ENCODE data around the gene NFATC1.

NFATC1 gene

DNA sequence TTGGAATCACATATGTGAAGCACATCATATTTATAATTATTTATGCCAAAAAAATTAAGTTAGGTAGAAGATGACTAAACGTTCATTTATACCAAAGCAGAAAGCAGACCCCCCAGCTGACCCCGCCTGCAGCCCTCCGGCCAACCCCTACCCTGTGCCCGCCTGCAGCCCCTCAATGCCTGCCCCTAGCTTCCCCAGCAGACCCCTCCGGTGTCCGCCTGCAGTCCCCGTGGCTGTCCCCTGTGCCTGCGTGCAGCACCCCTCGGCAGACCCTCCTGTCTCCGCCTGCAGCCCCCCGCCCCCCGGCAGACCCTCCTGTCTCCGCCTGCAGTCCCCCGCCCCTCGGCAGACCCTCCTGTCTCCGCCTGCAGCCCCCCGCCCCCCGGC is 136.2 kb downstream of the NFATC1 start:
- Histone ChIP-seq H3K79me2 (ENCODE audit: insufficient read depth, low read length) (no peaks in the 10 kb centered on the region), H3K4me3 (ENCODE audit: low read depth in 1 of 2, low read length in 2 of 2) (no peak overlapping the region), H3K4me1 (ENCODE audit: insufficient read depth, low read length) (no peaks in the 10 kb centered on the region), H2AFZ (ENCODE audit: low read depth, low read length) (no peak overlapping the region), H3K4me2 (ENCODE audit: insufficient read depth, low read length) (no peak overlapping the region), H3K36me3 (ENCODE audit: insufficient read depth, low read length) (peaks cover 6% of the 10 kb centered on the region; the same call in 1 of the 2 replicates), H4K20me1 (ENCODE audit: insufficient read depth, low read length) (no peaks in the 10 kb centered on the region), H3K9me3 (ENCODE audit: insufficient read depth, low read length, severe bottlenecking) (no peaks in the 10 kb centered on the region), H3K27me3 (ENCODE audit: insufficient read depth, low read length, poor library complexity) (no peaks in the 10 kb centered on the region), H3K9ac (ENCODE audit: low read depth, low read length) (no peak overlapping the region), H3K27ac (ENCODE audit: low read length) (no peak overlapping the region)
- no peak for ATAC-seq (ENCODE audit: insufficient read depth, low read depth)
- TF ChIP-seq, protein P1, sequence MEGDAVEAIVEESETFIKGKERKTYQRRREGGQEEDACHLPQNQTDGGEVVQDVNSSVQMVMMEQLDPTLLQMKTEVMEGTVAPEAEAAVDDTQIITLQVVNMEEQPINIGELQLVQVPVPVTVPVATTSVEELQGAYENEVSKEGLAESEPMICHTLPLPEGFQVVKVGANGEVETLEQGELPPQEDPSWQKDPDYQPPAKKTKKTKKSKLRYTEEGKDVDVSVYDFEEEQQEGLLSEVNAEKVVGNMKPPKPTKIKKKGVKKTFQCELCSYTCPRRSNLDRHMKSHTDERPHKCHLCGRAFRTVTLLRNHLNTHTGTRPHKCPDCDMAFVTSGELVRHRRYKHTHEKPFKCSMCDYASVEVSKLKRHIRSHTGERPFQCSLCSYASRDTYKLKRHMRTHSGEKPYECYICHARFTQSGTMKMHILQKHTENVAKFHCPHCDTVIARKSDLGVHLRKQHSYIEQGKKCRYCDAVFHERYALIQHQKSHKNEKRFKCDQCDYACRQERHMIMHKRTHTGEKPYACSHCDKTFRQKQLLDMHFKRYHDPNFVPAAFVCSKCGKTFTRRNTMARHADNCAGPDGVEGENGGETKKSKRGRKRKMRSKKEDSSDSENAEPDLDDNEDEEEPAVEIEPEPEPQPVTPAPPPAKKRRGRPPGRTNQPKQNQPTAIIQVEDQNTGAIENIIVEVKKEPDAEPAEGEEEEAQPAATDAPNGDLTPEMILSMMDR (IDR thresholded peaks at IDR 0.05; ENCODE audit: borderline replicate concordance, extremely low read depth, low read length, poor library complexity, severe bottlenecking), result no peak
- no peak for TF ChIP-seq EZH2 (IDR thresholded peaks at IDR 0.05; ENCODE audit: borderline replicate concordance, low read depth, low read length, severe bottlenecking)
- no peak for DNase-seq

DNA sequence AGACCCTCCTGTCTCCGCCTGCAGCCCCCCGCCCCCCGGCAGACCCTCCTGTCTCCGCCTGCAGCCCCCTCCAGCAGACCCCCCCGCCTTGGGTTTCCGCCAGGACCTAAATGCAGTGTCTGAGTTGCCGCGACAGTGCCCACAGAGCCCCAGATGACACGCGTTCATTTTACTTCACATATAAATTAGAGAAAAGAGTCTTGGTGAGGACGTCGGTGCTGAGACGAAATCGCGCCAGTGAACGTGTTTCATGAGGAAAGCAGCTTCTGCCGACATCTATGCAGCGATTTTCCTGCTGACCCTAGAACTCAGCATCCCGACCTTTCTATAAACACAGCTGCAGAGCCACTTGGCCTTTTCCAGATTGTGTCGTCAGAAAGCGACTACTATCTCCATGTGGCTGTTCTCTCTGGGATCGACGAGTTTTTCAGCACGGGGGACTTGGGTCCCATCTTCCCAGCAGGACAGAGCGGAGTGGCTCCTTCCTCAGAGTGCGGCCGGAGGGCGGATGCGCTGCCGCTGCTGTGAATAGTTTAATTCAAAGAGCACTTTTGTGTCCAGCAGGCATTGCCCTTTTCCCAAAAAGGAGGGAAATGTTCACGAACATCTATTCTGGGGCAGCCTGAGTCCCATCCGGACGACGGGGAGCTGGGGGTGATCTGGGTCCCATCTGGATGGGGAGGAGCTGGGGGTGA is 136.7 kb downstream of the NFATC1 start:
- H3K79me2 ChIP-seq (ENCODE audit: insufficient read depth, low read length), result no peaks in the 10 kb centered on the region
- no peaks in the 10 kb centered on the region for H3K27me3 ChIP-seq (ENCODE audit: insufficient read depth, low read length, poor library complexity)
- TF ChIP-seq EZH2 (IDR thresholded peaks at IDR 0.05; ENCODE audit: borderline replicate concordance, low read depth, low read length, severe bottlenecking), result no peak
- TF ChIP-seq, protein P1 (IDR thresholded peaks at IDR 0.05; ENCODE audit: borderline replicate concordance, extremely low read depth, low read length, poor library complexity, severe bottlenecking), result no peak
- H3K9me3 ChIP-seq (ENCODE audit: insufficient read depth, low read length, severe bottlenecking), result no peaks in the 10 kb centered on the region
- no peak overlapping the region for H3K27ac ChIP-seq (ENCODE audit: low read length)
- peaks cover 6% of the 10 kb centered on the region; the same call in 1 of the 2 replicates for H3K36me3 ChIP-seq (ENCODE audit: insufficient read depth, low read length)
- DNase-seq, result no peak
- H4K20me1 ChIP-seq (ENCODE audit: insufficient read depth, low read length), result no peaks in the 10 kb centered on the region
- H3K4me1 ChIP-seq (ENCODE audit: insufficient read depth, low read length), result no peaks in the 10 kb centered on the region
- H3K4me2 ChIP-seq (ENCODE audit: insufficient read depth, low read length), result no peak overlapping the region
- no peak for ATAC-seq (ENCODE audit: insufficient read depth, low read depth)
- H3K4me3 ChIP-seq (ENCODE audit: low read depth in 1 of 2, low read length in 2 of 2), result no peak overlapping the region
- H2AFZ ChIP-seq (ENCODE audit: low read depth, low read length), result no peak overlapping the region
- H3K9ac ChIP-seq (ENCODE audit: low read depth, low read length), result no peak overlapping the region

DNA sequence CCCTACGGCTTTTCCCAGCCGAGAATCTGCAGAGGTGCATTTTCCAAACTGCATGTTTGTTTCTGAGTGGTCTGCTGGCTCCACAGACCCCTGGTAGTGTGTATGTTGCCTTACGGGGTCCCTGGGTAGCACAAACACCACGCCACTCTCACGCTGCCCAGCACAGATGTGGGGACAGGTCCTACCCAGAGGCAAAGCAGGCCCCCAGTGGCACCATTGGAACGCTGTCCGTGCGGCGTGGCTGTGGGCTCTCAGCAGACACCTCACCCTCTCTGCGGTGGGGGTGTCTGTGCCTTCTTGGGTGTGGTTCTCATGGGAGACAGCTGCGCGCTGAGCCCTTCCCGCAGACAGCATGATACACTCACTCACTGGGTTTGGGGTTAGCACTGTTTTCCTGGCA is 137.4 kb downstream of the NFATC1 start:
- Histone ChIP-seq H3K36me3 (ENCODE audit: insufficient read depth, low read length) (peaks cover 6% of the 10 kb centered on the region; the same call in 1 of the 2 replicates), H3K4me3 (ENCODE audit: low read depth in 1 of 2, low read length in 2 of 2) (no peak overlapping the region), H3K9ac (ENCODE audit: low read depth, low read length) (no peak overlapping the region), H3K27ac (ENCODE audit: low read length) (no peak overlapping the region), H4K20me1 (ENCODE audit: insufficient read depth, low read length) (no peaks in the 10 kb centered on the region), H3K4me2 (ENCODE audit: insufficient read depth, low read length) (no peak overlapping the region), H3K9me3 (ENCODE audit: insufficient read depth, low read length, severe bottlenecking) (no peaks in the 10 kb centered on the region), H3K4me1 (ENCODE audit: insufficient read depth, low read length) (no peaks in the 10 kb centered on the region), H3K27me3 (ENCODE audit: insufficient read depth, low read length, poor library complexity) (no peaks in the 10 kb centered on the region), H3K79me2 (ENCODE audit: insufficient read depth, low read length) (no peaks in the 10 kb centered on the region), H2AFZ (ENCODE audit: low read depth, low read length) (no peak overlapping the region)
- ATAC-seq (ENCODE audit: insufficient read depth, low read depth) (no peak; the same call in 2 of the 3 replicates), DNase-seq (no peak)
- TF ChIP-seq, protein P1 (IDR thresholded peaks at IDR 0.05; ENCODE audit: borderline replicate concordance, extremely low read depth, low read length, poor library complexity, severe bottlenecking), result no peak
- no peak for TF ChIP-seq EZH2 (IDR thresholded peaks at IDR 0.05; ENCODE audit: borderline replicate concordance, low read depth, low read length, severe bottlenecking)

Measured in DND-41 (cell line).